B cell (primary cell): ENCODE data around the gene ESPN. TPM values are rescaled to one million over a fixed set of nuclear protein-coding genes. Genes with fewer than 3 reads are reported as not detected.

Source experiments
- ATAC-seq: fragments of 200-7000 bp; cut with Tn5 transposase; one replicate; pipeline ENCODE4 v1.10.0; 2021; ENCODE audit warnings: low read depth, mild to moderate bottlenecking, moderate number of reproducible peaks, moderate library complexity
- CTCF ChIA-PET: fragments of 350-600 bp; sonication (Branson Sonifier 250); formaldehyde crosslinking; loops from one replicate; lab custom pipeline; 2021; ENCODE audit warnings: antibody characterized with exemption, inconsistent platforms; lab: Charles Lee
- POLR2A ChIA-PET: fragments of 350-600 bp; sonication (Branson Sonifier 250); formaldehyde crosslinking; loops from one replicate; lab custom pipeline; 2021; ENCODE audit warnings: antibody characterized with exemption; lab: Charles Lee
- DNase-seq: peaks from one replicate; pipeline ENCODE4 v3.0.0; 2013
- H2AFZ ChIP-seq: 2 replicates; pipeline ENCODE4 v1.6.1; 2012; ENCODE audit warnings: mild to moderate bottlenecking, low read depth, low read length; ENCODE audit not compliant: insufficient read depth, poor library complexity, severe bottlenecking
- H3K27ac ChIP-seq, 2 donors: 1 replicate in 1 of 2; 2 replicates in 1 of 2; pipeline ENCODE4 v1.5.1; 2012 to 2013; ENCODE audit warnings: low read length in 2 of 2, mild to moderate bottlenecking in 2 of 2, moderate library complexity in 1 of 2
- H3K27me3 ChIP-seq, 4 experiments: fragments of 200-600 bp in 1 of 4; sonication (generic) in 1 of 4; replicated peaks in 1 of 4; 1 replicate in 2 of 4; 2 replicates in 2 of 4; pipeline versions ENCODE4 v1.6.1 to v1.7.0; 2013 to 2016; ENCODE audit warnings: low read length in 3 of 4, mild to moderate bottlenecking in 2 of 4, mixed read lengths in 1 of 4, moderate library complexity in 1 of 4; ENCODE audit not compliant: insufficient read depth in 4 of 4, control insufficient read depth in 3 of 4; ENCODE audit errors: control extremely low read depth in 1 of 4
- H3K36me3 ChIP-seq, 2 experiments: replicated peaks in 1 of 2; 1 replicate in 1 of 2; 2 replicates in 1 of 2; pipeline versions ENCODE4 v1.6.1 to v1.7.1; 2013; ENCODE audit warnings: low read length in 1 of 2; ENCODE audit not compliant: insufficient read depth in 2 of 2, control insufficient read depth in 1 of 2; ENCODE audit errors: control extremely low read depth in 1 of 2, extremely low read depth in 1 of 2
- H3K4me1 ChIP-seq, 2 donors: fragments of 200-600 bp in 1 of 2; sonication (generic) in 1 of 2; 1 replicate in 1 of 2; 2 replicates in 1 of 2; pipeline versions ENCODE4 v1.5.1 to v1.6.1; 2013 to 2017; ENCODE audit warnings: low read length in 2 of 2; ENCODE audit not compliant: control insufficient read depth in 2 of 2, insufficient read depth in 2 of 2
- H3K4me2 ChIP-seq: replicated peaks from 2 replicates; pipeline ENCODE3; 2012; ENCODE audit warnings: mild to moderate bottlenecking, low read depth, low read length; ENCODE audit not compliant: poor library complexity, severe bottlenecking
- H3K4me3 ChIP-seq, 5 experiments: fragments of 200-600 bp in 1 of 5; sonication (generic) in 1 of 5; 1 replicate in 3 of 5; 2 replicates in 2 of 5; pipeline versions ENCODE4 v1.5.1 to v1.7.0; 2011 to 2016; ENCODE audit warnings: low read length in 4 of 5, mild to moderate bottlenecking in 4 of 5, low read depth in 2 of 5, control low read depth in 1 of 5, moderate library complexity in 1 of 5; ENCODE audit not compliant: insufficient read depth in 1 of 5; ENCODE audit errors: control extremely low read depth in 1 of 5, extremely low read depth in 1 of 5
- H3K79me2 ChIP-seq: fragments of 200-600 bp; sonication (generic); one replicate; pipeline ENCODE4 v1.6.0; 2016; ENCODE audit warnings: low read length; ENCODE audit not compliant: control insufficient read depth, insufficient read depth
- H3K9ac ChIP-seq: fragments of 200-600 bp; sonication (generic); 2 replicates; pipeline ENCODE4 v1.6.1; 2017; ENCODE audit warnings: mild to moderate bottlenecking, low read length, moderate library complexity
- H3K9me3 ChIP-seq, 3 donors: one replicate each; pipeline versions ENCODE4 v1.6.1 to v1.7.1; 2013; ENCODE audit warnings: low read length in 2 of 3; ENCODE audit not compliant: control insufficient read depth in 2 of 3, insufficient read depth in 1 of 3; ENCODE audit errors: control extremely low read depth in 1 of 3
- H4K20me1 ChIP-seq: 2 replicates; pipeline ENCODE4 v1.6.0; 2012; ENCODE audit warnings: mild to moderate bottlenecking, low read length; ENCODE audit not compliant: insufficient read depth, control insufficient read depth, poor library complexity, severe bottlenecking
- H3K27ac Mint-ChIP-seq: one replicate; pipeline ENCODE4 v1.8.0; 2021; ENCODE audit warnings: mixed read lengths
- H3K27me3 Mint-ChIP-seq: one replicate; pipeline ENCODE4 v1.8.0; 2021; ENCODE audit warnings: mixed read lengths
- H3K4me1 Mint-ChIP-seq: one replicate; pipeline ENCODE4 v1.8.0; 2021; ENCODE audit warnings: mixed read lengths
- H3K4me3 Mint-ChIP-seq: one replicate; pipeline ENCODE4 v1.8.0; 2021; ENCODE audit warnings: mixed read lengths
- H3K9me3 Mint-ChIP-seq: one replicate; pipeline ENCODE4 v1.8.0; 2022; ENCODE audit warnings: mixed read lengths; ENCODE audit not compliant: insufficient read depth
- CTCF ChIP-seq: fragments of 200-600 bp; IDR thresholded peaks from one replicate; pipeline ENCODE4 v1.8.0; 2022; ENCODE audit warnings: antibody characterized with exemption, mild to moderate bottlenecking
- EZH2 ChIP-seq: IDR thresholded peaks from 2 replicates; pipeline ENCODE4 v1.6.1; 2012; ENCODE audit warnings: borderline replicate concordance, low read depth, mild to moderate bottlenecking, moderate library complexity, low read length; ENCODE audit not compliant: insufficient read depth, poor library complexity, severe bottlenecking
- WGBS: methylation state at CpG from one replicate; pipeline ENCODE4 v1.1.5; 2013; ENCODE audit warnings: missing lambda C conversion rate; ENCODE audit not compliant: insufficient coverage; 5-methylcytosine and 5-hydroxymethylcytosine counted together
- intact Hi-C: fragments of 100-400 bp; cut with micrococcal nuclease; formaldehyde crosslinking; loops from one replicate; pipeline ENCODE4 v1.10.0; 2022
- polyA plus RNA-seq: library from polyadenylated mRNA; depleted of rRNA; stranded (reverse); fragments of >200 nt; gene quantifications from 2 replicates; pipeline ENCODE4 v1.2.3, GENCODE V29; 2012
- total RNA-seq, 2 donors: library from RNA; stranded (reverse); fragments of 120-200 nt in 1 of 2; gene quantifications; 1 replicate in 1 of 2; 2 replicates in 1 of 2; pipeline versions ENCODE4 v1.2.3 to v1.2.4, GENCODE V29; 2013 to 2022

Gene ESPN
- total and polyA plus RNA-seq, 2 donors (not counting 1 experiment from before 2014, with no cell fraction given): 0.19 to 0.25 TPM

DNA sequence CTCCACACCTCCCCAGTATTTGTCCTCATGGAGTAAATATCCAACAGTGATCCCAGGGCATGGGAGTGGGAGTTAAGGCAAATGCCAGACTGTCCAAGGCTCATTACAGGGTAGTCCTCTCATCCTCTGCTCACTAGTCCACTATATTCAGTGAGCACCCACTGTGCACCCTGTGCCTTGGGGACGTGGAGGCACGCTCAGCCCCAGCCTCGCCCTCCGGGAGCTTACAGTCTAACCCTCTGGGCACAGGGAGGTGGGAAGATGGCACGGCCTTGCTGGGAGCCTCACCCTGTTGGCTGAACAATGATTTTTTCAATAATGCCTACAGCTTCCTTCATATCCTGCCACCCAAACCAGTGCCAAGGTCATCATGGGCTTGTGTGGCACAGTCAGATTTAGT, 7.7 kb upstream of the ESPN start:
- Mint-ChIP-seq H3K4me3 (no peak overlapping the region), H3K27ac (no peak overlapping the region), H3K4me1 (peaks cover 6% of the 10 kb centered on the region), H3K27me3 (peaks cover 50% of the 10 kb centered on the region), H3K9me3 (no peaks in the 10 kb centered on the region)
- Histone ChIP-seq H3K4me2 (no peak overlapping the region), H4K20me1 (no peaks in the 10 kb centered on the region), H3K36me3 (no peaks in the 10 kb centered on the region), H3K27me3 (peaks cover 0 to 62% (median 26%) of the 10 kb centered on the region in 4 experiments), H3K27ac (no peak overlapping the region), H2AFZ (no peak overlapping the region), H3K4me3 (no peak overlapping the region), H3K9me3 (no peaks in the 10 kb centered on the region), H3K79me2 (no peaks in the 10 kb centered on the region), H3K4me1 (peaks cover 12 to 22% of the 10 kb centered on the region in 2 donors), H3K9ac (no peak overlapping the region)
- DNase-seq (no peak), ATAC-seq (no peak)
- CTCF ChIA-PET: no interaction called here
- WGBS: 86% methylated on average over 5 of the region's 5 CpGs
- TF ChIP-seq CTCF (no peak), EZH2 (no peak)
- intact Hi-C loops: no loop called here
- POLR2A ChIA-PET: interaction anchor here (0.6 kb wide), 1 partner anchor 15 kb away, joined by 9 read pairs; no protein-coding TSS in a partner anchor

- ChIA-PET CTCF (interaction anchor here (6.1 kb wide), 1 partner anchor 21 kb away, joined by 53 read pairs; no protein-coding TSS in a partner anchor), POLR2A (no interaction called here)
- peaks cover 13 to 23% of the 10 kb centered on the region in 2 donors for H3K4me1 ChIP-seq
- WGBS: 74% methylated on average over 7 of the region's 8 CpGs
- no peaks in the 10 kb centered on the region for H4K20me1 ChIP-seq
- no peaks in the 10 kb centered on the region for H3K9me3 Mint-ChIP-seq
- no peak overlapping the region for H3K9ac ChIP-seq
- no peak overlapping the region for H3K4me2 ChIP-seq
- H3K27me3 Mint-ChIP-seq: peaks cover 52% of the 10 kb centered on the region
- DNase-seq (no peak), ATAC-seq (no peak)
- no peak overlapping the region for H3K4me3 ChIP-seq
- intact Hi-C loops: no loop called here
- no peak overlapping the region for H2AFZ ChIP-seq
- peaks cover 0 to 68% (median 27%) of the 10 kb centered on the region in 4 experiments for H3K27me3 ChIP-seq
- H3K27ac Mint-ChIP-seq: no peak overlapping the region
- H3K27ac ChIP-seq: no peak overlapping the region
- no peaks in the 10 kb centered on the region for H3K79me2 ChIP-seq
- peaks cover 6% of the 10 kb centered on the region for H3K4me1 Mint-ChIP-seq
- TF ChIP-seq EZH2: no peak
- TF ChIP-seq CTCF: no peak
- no peak overlapping the region for H3K4me3 Mint-ChIP-seq
- no peaks in the 10 kb centered on the region for H3K9me3 ChIP-seq
- no peaks in the 10 kb centered on the region for H3K36me3 ChIP-seq
Observed at GRCh38 chr1:6417961-6418667, 6.5 kb upstream of the ESPN start.
